Measurements from ENCODE around the gene ENOSF1.

- TF ChIP-seq EZH2 (IDR thresholded peaks at IDR 0.05; ENCODE audit: low read length, missing control alignments) = no peak
- TF ChIP-seq CTCF (conservative IDR thresholded peaks at IDR 0.05 in 1 of 2, IDR thresholded peaks at IDR 0.05 in 1 of 2; ENCODE audit: low read depth in 1 of 2, low read length in 2 of 2) = no peak
Observed at GRCh38 chr18:666628-667027, 45.8 kb downstream of the ENOSF1 start.
